Hematopoietic multipotent progenitor cell (in vitro differentiated cells): ENCODE measurements around the gene CFLAR. TPM values are rescaled to one million over a fixed set of nuclear protein-coding genes. Genes with fewer than 3 reads are reported as not detected.

Source experiments
- DNase-seq, 3 donors: peaks; one replicate each; pipeline ENCODE4 v3.0.0-alpha.2; 2011 to 2015; ENCODE audit warnings: low read depth in 2 of 3, low spot score in 2 of 3
- small RNA-seq: library from RNA; depleted of rRNA; stranded (forward); fragments of <200 nt; gene quantifications from one replicate; pipeline ENCODE3, GENCODE V24; 2012
- total RNA-seq: library from RNA; depleted of rRNA; stranded (reverse); fragments of >200 nt; gene quantifications from one replicate; pipeline ENCODE4 v1.2.3, GENCODE V29; 2012

Gene CFLAR
- total RNA-seq, 1 donor = 118 TPM

GRCh38 chr2:201204655-201205514, 88.9 kb downstream of the CFLAR start:
- no peak for DNase-seq

GRCh38 chr2:201205515-201205849, 89.5 kb downstream of the CFLAR start:
- no peak for DNase-seq

GRCh38 chr2:201208563-201209252, 92.7 kb downstream of the CFLAR start:
- DNase-seq = no peak

GRCh38 chr2:201215963-201216362, 100.0 kb downstream of the CFLAR start:
- no peak for DNase-seq

- DNase-seq = no peak
Observed at GRCh38 chr2:201216918-201217317, 101.0 kb downstream of the CFLAR start.

- no peak for DNase-seq
Observed at GRCh38 chr2:201218780-201219179, 102.8 kb downstream of the CFLAR start.

- no peak for DNase-seq
Observed at GRCh38 chr2:201219328-201220096, 103.5 kb downstream of the CFLAR start.

GRCh38 chr2:201220102-201220570, 104.2 kb downstream of the CFLAR start:
- DNase-seq = peak in 1 of 3 donors; percentile 64

- peak in 1 of 3 donors; percentile 16 for DNase-seq
Observed at GRCh38 chr2:201223089-201224073, 107.4 kb downstream of the CFLAR start.

Small RNA genes lying within 50 kb of the gene (small RNA-seq; reads per million reads assigned to genes)
- gene AC007283.2 (not detected), gene MTND4LP13 (not detected), gene RNU6-1206P (not detected), gene RNU7-45P (not detected)

Other genes starting within 250 kb of the CFLAR start
- 43.1 TPM for gene PPIL3, start 227.1 kb upstream of the CFLAR start, total RNA-seq
- gene NIF3L1, start 226.8 kb upstream of the CFLAR start, total RNA-seq = 19.7 TPM
- gene ORC2, start 152.5 kb upstream of the CFLAR start, total RNA-seq = 7.5 TPM
- gene HYCC2, start 44.5 kb upstream of the CFLAR start, total RNA-seq = 8.3 TPM
- gene NDUFB3, start 44.2 kb upstream of the CFLAR start, total RNA-seq = 10.2 TPM
- gene CASP10, start 67.0 kb downstream of the CFLAR start, total RNA-seq = 54.1 TPM
- 35.0 TPM for gene CASP8, start 144.4 kb downstream of the CFLAR start, total RNA-seq
- gene FLACC1, start 241.2 kb downstream of the CFLAR start, total RNA-seq = 0.27 TPM